Measurements from ENCODE around the gene ZIC2. TPM values are rescaled to one million over a fixed set of nuclear protein-coding genes. Genes with fewer than 3 reads are reported as not detected.

Gene ZIC2
- total and polyA plus RNA-seq, 2 of the 4 experiments (the other 2 are of a cell fraction), result not detected

- no peak overlapping the region for H3K14ac ChIP-seq (replicated peaks; ENCODE audit: low read depth, low read length)
- no peak overlapping the region for H3K56ac ChIP-seq (ENCODE audit: extremely low read depth, insufficient read depth, low read length)
- no peak overlapping the region for H3K4me3 ChIP-seq (ENCODE audit: insufficient read depth, low read depth, low read length)
- peaks cover 79% of the 10 kb centered on the region for H3K27me3 ChIP-seq (ENCODE audit: control insufficient read depth, insufficient read depth, low read length)
- TF ChIP-seq MAZ (IDR thresholded peaks at IDR 0.05; ENCODE audit: borderline replicate concordance, low read depth, low read length) (no peak), RCOR1 (IDR thresholded peaks at IDR 0.05; ENCODE audit: insufficient replicate concordance, low read length) (no peak)
- BruUV-seq (replicated peaks), result no TSS peak
- no peaks in the 10 kb centered on the region; the same call in 1 of the 2 replicates for H4K20me1 ChIP-seq (ENCODE audit: insufficient read depth, low read length)
- no peak overlapping the region for H3K9ac ChIP-seq (ENCODE audit: low read depth, low read length)
- no peak overlapping the region for H2AFZ ChIP-seq (replicated peaks; ENCODE audit: low read length, poor library complexity)
- in situ Hi-C loops (cut with MboI; ENCODE audit: low sequenced_read_pairs), result no loop called here
- H3K4ac ChIP-seq (ENCODE audit: low read depth, low read length), result no peak overlapping the region
- H3K4me1 ChIP-seq (ENCODE audit: control insufficient read depth, insufficient read depth, low read length), result peaks cover 2% of the 10 kb centered on the region; the same call in 1 of the 2 replicates
- H2BK20ac ChIP-seq (ENCODE audit: low read depth, low read length), result no peak overlapping the region
- H3K36me3 ChIP-seq (ENCODE audit: control insufficient read depth, insufficient read depth, low read length), result no peaks in the 10 kb centered on the region
- no peak overlapping the region for H3K23ac ChIP-seq (ENCODE audit: low read depth, low read length)
- no peak overlapping the region for H3K18ac ChIP-seq (ENCODE audit: low read depth, low read length)
- dilution Hi-C loops (cut with HindIII; ENCODE audit: low sequenced_read_pairs, unreplicated experiment), result no loop called here
- H2BK120ac ChIP-seq (ENCODE audit: low read depth, low read length), result no peak overlapping the region
- peaks cover 11% of the 10 kb centered on the region for H3K9me3 ChIP-seq (ENCODE audit: control insufficient read depth, insufficient read depth, low read length)
- 33% methylated on average over 1 of the region's 8 CpGs; no CpG with 5 or more reads in 1 of the 2 experiments for WGBS, 2 experiments (ENCODE audit: extremely low coverage in 2 of 2, insufficient read length in 1 of 2)
- intact Hi-C loops (cut with micrococcal nuclease), result no loop called here
- no peak overlapping the region for H2AK9ac ChIP-seq (replicated peaks; ENCODE audit: low read depth, low read length, poor library complexity)
- DNase-seq (no peak), ATAC-seq (ENCODE audit: low read depth) (no peak)
- no peaks in the 10 kb centered on the region for H3K79me1 ChIP-seq (ENCODE audit: low read depth in 1 of 2, low read length in 2 of 2)
- H2AK5ac ChIP-seq (ENCODE audit: low read depth, low read length), result no peak overlapping the region
- H3K27ac ChIP-seq (ENCODE audit: insufficient read depth, low read length), result no peak overlapping the region
- no peaks in the 10 kb centered on the region for H3K9me1 ChIP-seq (ENCODE audit: insufficient read depth, low read length)
- ChIA-PET POLR2A (ENCODE audit: unreplicated experiment) (no interaction called here), CTCF (interaction anchor here (0.5 kb wide), 1 partner anchor 12 kb away, joined by 3 read pairs; no protein-coding TSS in a partner anchor)
- no peak overlapping the region for H2BK5ac ChIP-seq (ENCODE audit: low read depth, low read length, poor library complexity, severe bottlenecking)
- no peak overlapping the region for H2BK15ac ChIP-seq (ENCODE audit: low read depth, low read length)
- no peak overlapping the region for H4K8ac ChIP-seq (ENCODE audit: low read depth in 2 of 2, low read length in 2 of 2)
- H4K91ac ChIP-seq (ENCODE audit: insufficient read depth, low read depth, low read length), result no peak overlapping the region
- H4K5ac ChIP-seq (ENCODE audit: low read depth, low read length), result no peak overlapping the region
- H3K4me2 ChIP-seq (ENCODE audit: low read depth, low read length), result no peak overlapping the region
These were observed 15.3 kb upstream of the ZIC2 start for GRCh38 chr13:99966064-99966805.

Measured in IMR-90 (cell line).